HCT116 (cell line): ENCODE results near the gene ADCK2. TPM values are rescaled to one million over a fixed set of nuclear protein-coding genes. Genes with fewer than 3 reads are reported as not detected.

ENCODE experiments used
- ATAC-seq: fragments of 200-7000 bp; cut with Tn5 transposase; 2 replicates; pipeline ENCODE4 v1.9.1; 2020; ENCODE audit warnings: mild to moderate bottlenecking, moderate library complexity
- BruUV-seq: library from RNA; stranded (reverse); fragments of 400-500 nt; replicated peaks from 2 replicates; lab custom pipeline; 2021; lab: Mats Ljungman, UMichigan
- CTCF ChIA-PET: fragments of 300-600 bp; sonication (Branson Sonifier 250); formaldehyde crosslinking; loops from one replicate; lab custom pipeline; 2021; ENCODE audit warnings: antibody characterized with exemption; lab: Charles Lee
- POLR2A ChIA-PET: fragments of 300-600, 350-600 bp; sonication (Branson Sonifier 250); formaldehyde crosslinking; loops from one replicate; lab custom pipeline; 2021; ENCODE audit warnings: antibody characterized with exemption; lab: Charles Lee
- RAD21 ChIA-PET, 2 experiments: fragments of 300-600 bp; sonication (Branson Sonifier 250); formaldehyde crosslinking; loops; one replicate each; lab custom pipeline; 2023; ENCODE audit warnings: low total read pairs in 2 of 2; ENCODE audit not compliant: uncharacterized antibody in 2 of 2, unreplicated experiment in 2 of 2, low non-redundant PET in 1 of 2; lab: Charles Lee
- DNase-seq: peaks from one replicate; pipeline ENCODE4 v3.0.0-alpha.2; 2010; ENCODE audit warnings: low read depth, low spot score
- H2AFZ ChIP-seq: fragments of 200-600 bp; shearing (Covaris generic), sonication (generic); 2 replicates; pipeline ENCODE4 v1.6.1; 2017; ENCODE audit warnings: low read depth, mixed run types, mixed read lengths, antibody characterized with exemption, low read length; ENCODE audit not compliant: poor library complexity, severe bottlenecking
- H3K27ac ChIP-seq: 2 replicates; pipeline ENCODE4 v1.5.1; 2012; ENCODE audit warnings: low read depth, low read length
- H3K27me3 ChIP-seq: fragments of 200-600 bp; sonication (generic); 2 replicates; pipeline ENCODE4 v1.6.1; 2016; ENCODE audit warnings: mixed run types, low read length, mixed read lengths; ENCODE audit not compliant: insufficient read depth
- H3K36me3 ChIP-seq, 2 experiments: fragments of 200-500 bp in 1 of 2; fragments of 200-600 bp in 1 of 2; sonication (Bioruptor generic) in 1 of 2; sonication (generic) in 1 of 2; 2 replicates each; pipeline versions ENCODE4 v1.5.1 to v1.6.1; 2014 to 2016; ENCODE audit warnings: low read length in 2 of 2, inconsistent platforms in 1 of 2, mixed read lengths in 1 of 2, mixed run types in 1 of 2; ENCODE audit not compliant: insufficient read depth in 2 of 2, control insufficient read depth in 1 of 2
- H3K4me1 ChIP-seq, 2 experiments: fragments of 200-600 bp in 1 of 2; sonication (generic) in 1 of 2; 2 replicates each; pipeline versions ENCODE4 v1.5.1 to v1.6.1; 2012 to 2017; ENCODE audit warnings: low read length in 2 of 2, inconsistent platforms in 1 of 2, mild to moderate bottlenecking in 1 of 2, mixed read lengths in 1 of 2, mixed run types in 1 of 2, moderate library complexity in 1 of 2; ENCODE audit not compliant: insufficient read depth in 2 of 2, control insufficient read depth in 1 of 2
- H3K4me2 ChIP-seq: fragments of 200-600 bp; sonication (generic); 2 replicates; pipeline ENCODE4 v1.6.1; 2017; ENCODE audit warnings: mixed run types, low read length, mixed read lengths
- H3K4me3 ChIP-seq, 2 experiments: fragments of 200-600 bp in 1 of 2; sonication (generic) in 1 of 2; replicated peaks in 1 of 2; 2 replicates each; pipeline ENCODE4 v1.5.1; 2011 to 2016; ENCODE audit warnings: low read length in 2 of 2, control low read depth in 1 of 2, low read depth in 1 of 2, mild to moderate bottlenecking in 1 of 2, mixed read lengths in 1 of 2, mixed run types in 1 of 2
- H3K79me2 ChIP-seq: fragments of 200-600 bp; sonication (generic); 2 replicates; pipeline ENCODE4 v1.6.1; 2017; ENCODE audit warnings: mild to moderate bottlenecking, mixed run types, low read length, moderate library complexity, mixed read lengths; ENCODE audit not compliant: insufficient read depth
- H3K9ac ChIP-seq: fragments of 200-600 bp; sonication (generic); 2 replicates; pipeline ENCODE4 v1.6.1; 2016; ENCODE audit warnings: low read length, mixed read lengths
- H3K9me2 ChIP-seq: fragments of 200-600 bp; sonication (generic), shearing (Covaris generic); 2 replicates; pipeline ENCODE4 v1.6.1; 2017; ENCODE audit warnings: mixed run types, mild to moderate bottlenecking, moderate library complexity; ENCODE audit not compliant: insufficient read depth
- H3K9me3 ChIP-seq, 2 experiments: fragments of 200-500 bp in 1 of 2; fragments of 200-600 bp in 1 of 2; sonication (Bioruptor generic) in 1 of 2; sonication (generic) in 1 of 2; 2 replicates each; pipeline ENCODE4 v1.6.1; 2014 to 2017; ENCODE audit warnings: low read length in 2 of 2, mixed read lengths in 2 of 2, inconsistent platforms in 1 of 2, low read depth in 1 of 2, mild to moderate bottlenecking in 1 of 2, mixed run types in 1 of 2, moderate library complexity in 1 of 2; ENCODE audit not compliant: control insufficient read depth in 1 of 2, insufficient read depth in 1 of 2
- H4K20me1 ChIP-seq: fragments of 200-600 bp; sonication (generic), shearing (Covaris generic); 2 replicates; pipeline ENCODE4 v1.6.1; 2017; ENCODE audit warnings: mixed run types, mild to moderate bottlenecking, moderate library complexity; ENCODE audit not compliant: insufficient read depth
- CBX3 ChIP-seq: IDR thresholded peaks from 2 replicates; pipeline ENCODE4 v1.6.1; 2012; ENCODE audit warnings: low read depth
- CEBPB ChIP-seq: IDR thresholded peaks from 2 replicates; pipeline ENCODE4 v1.6.1; 2012; ENCODE audit warnings: low read depth
- EGR1 ChIP-seq: IDR thresholded peaks from 2 replicates; pipeline ENCODE4 v1.6.1; 2012; ENCODE audit warnings: low read depth
- ELF1 ChIP-seq: IDR thresholded peaks from 2 replicates; pipeline ENCODE4 v1.6.1; 2012; ENCODE audit warnings: low read depth, borderline replicate concordance
- EZH2 ChIP-seq: fragments of 200-600 bp; sonication (generic); IDR thresholded peaks from 2 replicates; pipeline ENCODE4 v1.6.1; 2017; ENCODE audit warnings: antibody characterized with exemption, mixed run types
- EZH2phosphoT487 ChIP-seq: fragments of 200-600 bp; IDR thresholded peaks from 2 replicates; pipeline ENCODE4 v1.6.1; 2018; ENCODE audit warnings: antibody characterized with exemption, borderline replicate concordance
- FOSL1 ChIP-seq: IDR thresholded peaks from 2 replicates; pipeline ENCODE4 v1.6.1; 2012; ENCODE audit warnings: low read depth
- MAX ChIP-seq: IDR thresholded peaks from 2 replicates; pipeline ENCODE4 v1.6.1; 2012
- POLR2A ChIP-seq: IDR thresholded peaks from 2 replicates; pipeline ENCODE4 v1.7.0; 2011; ENCODE audit warnings: borderline replicate concordance; ENCODE audit not compliant: insufficient read depth, insufficient read length; ENCODE audit errors: extremely low read depth
- POLR2AphosphoS5 ChIP-seq: IDR thresholded peaks from 2 replicates; pipeline ENCODE4 v1.6.1; 2011; ENCODE audit warnings: mild to moderate bottlenecking, low read depth, low read length, moderate library complexity
- SIN3A ChIP-seq: IDR thresholded peaks from 2 replicates; pipeline ENCODE4 v1.6.1; 2012; ENCODE audit warnings: low read depth
- SP1 ChIP-seq: IDR thresholded peaks from 2 replicates; pipeline ENCODE4 v1.6.1; 2012; ENCODE audit warnings: low read depth
- SRF ChIP-seq: IDR thresholded peaks from 2 replicates; pipeline ENCODE4 v1.6.1; 2012; ENCODE audit warnings: low read depth
- TCF7L2 ChIP-seq: IDR thresholded peaks from 2 replicates; pipeline ENCODE4 v1.7.0; 2011; ENCODE audit warnings: borderline replicate concordance, inconsistent platforms; ENCODE audit not compliant: insufficient read depth, insufficient read length; ENCODE audit errors: extremely low read depth
- YY1 ChIP-seq: IDR thresholded peaks from 2 replicates; pipeline ENCODE4 v1.6.1; 2011; ENCODE audit warnings: low read length, low read depth, moderate library complexity, mild to moderate bottlenecking; ENCODE audit not compliant: insufficient replicate concordance; ENCODE audit errors: extremely low read depth
- ZFX ChIP-seq: fragments of 450-650 bp; IDR thresholded peaks from 2 replicates; pipeline ENCODE4 v1.6.1; 2017
- intact Hi-C: fragments of 100-400 bp; cut with micrococcal nuclease; formaldehyde crosslinking; loops from 2 replicates; pipeline ENCODE4 v1.10.0; 2022
- total RNA-seq: library from RNA; stranded (reverse); gene quantifications from one replicate; pipeline ENCODE4 v1.2.1, GENCODE V29; 2021; ENCODE audit not compliant: unreplicated experiment
- TF ChIP-seq, protein P1 (sequence below): IDR thresholded peaks from 2 replicates; pipeline ENCODE4 v1.6.1; 2011; ENCODE audit warnings: mild to moderate bottlenecking, low read length, moderate library complexity; ENCODE audit not compliant: insufficient replicate concordance; ENCODE audit errors: extremely low read depth
- TF ChIP-seq, protein P2 (sequence below): IDR thresholded peaks from 2 replicates; pipeline ENCODE4 v1.6.1; 2012
- TF ChIP-seq, protein P3 (sequence below): IDR thresholded peaks from 2 replicates; pipeline ENCODE4 v1.6.1; 2012; ENCODE audit warnings: low read depth

Gene ADCK2
- total RNA-seq, 1 experiment from 2014 or later = 16.9 TPM

DNA sequence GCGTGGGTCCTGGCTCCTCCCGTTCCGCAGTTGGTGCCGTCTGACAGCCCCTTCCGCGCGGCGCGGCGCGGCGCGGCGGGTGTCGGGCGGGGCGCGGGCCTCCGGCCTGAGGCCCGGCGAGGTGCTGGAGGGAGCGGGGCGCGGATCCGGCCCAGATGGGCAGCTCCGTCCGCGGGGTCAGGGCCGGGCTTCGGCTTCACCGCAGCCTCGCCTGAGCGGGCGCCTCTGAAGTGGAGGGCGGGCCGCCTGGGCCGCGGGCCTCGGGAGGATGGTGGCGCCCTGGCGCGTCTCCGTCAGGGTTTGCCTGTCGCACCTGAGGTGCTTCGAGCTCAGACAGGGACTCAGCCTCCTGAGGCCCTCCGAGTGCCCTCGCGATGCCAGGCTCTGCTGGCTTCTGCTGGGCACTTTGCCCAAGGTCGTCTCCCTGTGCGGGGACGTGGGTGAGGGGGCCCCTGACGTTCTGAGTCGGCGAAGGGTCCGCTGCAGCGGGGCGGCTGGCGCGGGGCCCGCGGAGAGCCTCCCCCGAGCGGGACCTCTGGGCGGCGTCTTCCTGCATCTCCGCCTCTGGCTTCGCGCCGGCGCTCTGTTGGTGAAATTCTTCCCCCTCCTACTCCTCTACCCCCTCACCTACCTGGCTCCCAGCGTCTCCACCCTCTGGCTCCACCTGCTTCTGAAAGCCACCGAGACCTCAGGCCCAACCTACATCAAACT is 473 bp downstream of the ADCK2 start:
- H3K79me2 ChIP-seq = no peaks in the 10 kb centered on the region
- peak overlapping the region; percentile 35 for H2AFZ ChIP-seq
- peaks cover 9 to 27% of the 10 kb centered on the region in 2 experiments for H3K4me1 ChIP-seq
- POLR2A ChIA-PET = interaction anchor here (1.2 kb wide), 1 partner anchor 19 kb away, joined by 3 read pairs; no protein-coding TSS in a partner anchor
- no TSS peak for BruUV-seq
- H3K4me2 ChIP-seq = peak overlapping the region; percentile 97
- no peaks in the 10 kb centered on the region for H4K20me1 ChIP-seq
- RAD21 ChIA-PET = interaction anchor here in 1 of 2 experiments (0.7 kb wide), 1 partner anchor 104 kb away, joined by 4 read pairs; no protein-coding TSS in a partner anchor
- DNase-seq = no peak
- H3K9me2 ChIP-seq = no peaks in the 10 kb centered on the region
- CTCF ChIA-PET = interaction anchor here (0.8 to 1.0 kb wide), 2 partner anchors 138 to 155 kb away, joined by 3 read pairs; no protein-coding TSS in a partner anchor
- peak overlapping the region; percentile 87 for H3K27ac ChIP-seq
- no peaks in the 10 kb centered on the region for H3K36me3 ChIP-seq
- H3K27me3 ChIP-seq = no peaks in the 10 kb centered on the region
- H3K9ac ChIP-seq = peak overlapping the region; percentile 59
- intact Hi-C loops = loop anchor here (5.0 kb wide), 1 partner anchor 859 kb away; no protein-coding TSS in a partner anchor
- H3K4me3 ChIP-seq = peak overlapping the region; percentile 52 to 66
- peak; percentile 78 for ATAC-seq
- H3K9me3 ChIP-seq = no peaks in the 10 kb centered on the region
- TF ChIP-seq FOSL1 (no peak), SP1 (no peak), EZH2 (no peak), SIN3A (peak; percentile 38; the same call in 1 of the 2 replicates), CBX3 (no peak), CEBPB (no peak), SRF (no peak), POLR2A (peak; percentile 25), ZFX (peak; percentile 96), EGR1 (no peak; the same call in 1 of the 2 replicates), ELF1 (no peak), POLR2AphosphoS5 (peak; percentile 55; the same call in 1 of the 2 replicates), MAX (peak; percentile 48; the same call in 1 of the 2 replicates), EZH2phosphoT487 (no peak), TCF7L2 (peak; percentile 51), YY1 (no peak)
- TF ChIP-seq, protein P1, sequence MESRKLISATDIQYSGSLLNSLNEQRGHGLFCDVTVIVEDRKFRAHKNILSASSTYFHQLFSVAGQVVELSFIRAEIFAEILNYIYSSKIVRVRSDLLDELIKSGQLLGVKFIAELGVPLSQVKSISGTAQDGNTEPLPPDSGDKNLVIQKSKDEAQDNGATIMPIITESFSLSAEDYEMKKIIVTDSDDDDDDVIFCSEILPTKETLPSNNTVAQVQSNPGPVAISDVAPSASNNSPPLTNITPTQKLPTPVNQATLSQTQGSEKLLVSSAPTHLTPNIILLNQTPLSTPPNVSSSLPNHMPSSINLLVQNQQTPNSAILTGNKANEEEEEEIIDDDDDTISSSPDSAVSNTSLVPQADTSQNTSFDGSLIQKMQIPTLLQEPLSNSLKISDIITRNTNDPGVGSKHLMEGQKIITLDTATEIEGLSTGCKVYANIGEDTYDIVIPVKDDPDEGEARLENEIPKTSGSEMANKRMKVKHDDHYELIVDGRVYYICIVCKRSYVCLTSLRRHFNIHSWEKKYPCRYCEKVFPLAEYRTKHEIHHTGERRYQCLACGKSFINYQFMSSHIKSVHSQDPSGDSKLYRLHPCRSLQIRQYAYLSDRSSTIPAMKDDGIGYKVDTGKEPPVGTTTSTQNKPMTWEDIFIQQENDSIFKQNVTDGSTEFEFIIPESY = no peak
- TF ChIP-seq, protein P2, sequence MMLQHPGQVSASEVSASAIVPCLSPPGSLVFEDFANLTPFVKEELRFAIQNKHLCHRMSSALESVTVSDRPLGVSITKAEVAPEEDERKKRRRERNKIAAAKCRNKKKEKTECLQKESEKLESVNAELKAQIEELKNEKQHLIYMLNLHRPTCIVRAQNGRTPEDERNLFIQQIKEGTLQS = no peak
- TF ChIP-seq, protein P3, sequence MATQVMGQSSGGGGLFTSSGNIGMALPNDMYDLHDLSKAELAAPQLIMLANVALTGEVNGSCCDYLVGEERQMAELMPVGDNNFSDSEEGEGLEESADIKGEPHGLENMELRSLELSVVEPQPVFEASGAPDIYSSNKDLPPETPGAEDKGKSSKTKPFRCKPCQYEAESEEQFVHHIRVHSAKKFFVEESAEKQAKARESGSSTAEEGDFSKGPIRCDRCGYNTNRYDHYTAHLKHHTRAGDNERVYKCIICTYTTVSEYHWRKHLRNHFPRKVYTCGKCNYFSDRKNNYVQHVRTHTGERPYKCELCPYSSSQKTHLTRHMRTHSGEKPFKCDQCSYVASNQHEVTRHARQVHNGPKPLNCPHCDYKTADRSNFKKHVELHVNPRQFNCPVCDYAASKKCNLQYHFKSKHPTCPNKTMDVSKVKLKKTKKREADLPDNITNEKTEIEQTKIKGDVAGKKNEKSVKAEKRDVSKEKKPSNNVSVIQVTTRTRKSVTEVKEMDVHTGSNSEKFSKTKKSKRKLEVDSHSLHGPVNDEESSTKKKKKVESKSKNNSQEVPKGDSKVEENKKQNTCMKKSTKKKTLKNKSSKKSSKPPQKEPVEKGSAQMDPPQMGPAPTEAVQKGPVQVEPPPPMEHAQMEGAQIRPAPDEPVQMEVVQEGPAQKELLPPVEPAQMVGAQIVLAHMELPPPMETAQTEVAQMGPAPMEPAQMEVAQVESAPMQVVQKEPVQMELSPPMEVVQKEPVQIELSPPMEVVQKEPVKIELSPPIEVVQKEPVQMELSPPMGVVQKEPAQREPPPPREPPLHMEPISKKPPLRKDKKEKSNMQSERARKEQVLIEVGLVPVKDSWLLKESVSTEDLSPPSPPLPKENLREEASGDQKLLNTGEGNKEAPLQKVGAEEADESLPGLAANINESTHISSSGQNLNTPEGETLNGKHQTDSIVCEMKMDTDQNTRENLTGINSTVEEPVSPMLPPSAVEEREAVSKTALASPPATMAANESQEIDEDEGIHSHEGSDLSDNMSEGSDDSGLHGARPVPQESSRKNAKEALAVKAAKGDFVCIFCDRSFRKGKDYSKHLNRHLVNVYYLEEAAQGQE = no peak
